ENCODE data around the gene YPEL2.

The YPEL2 gene

DNA sequence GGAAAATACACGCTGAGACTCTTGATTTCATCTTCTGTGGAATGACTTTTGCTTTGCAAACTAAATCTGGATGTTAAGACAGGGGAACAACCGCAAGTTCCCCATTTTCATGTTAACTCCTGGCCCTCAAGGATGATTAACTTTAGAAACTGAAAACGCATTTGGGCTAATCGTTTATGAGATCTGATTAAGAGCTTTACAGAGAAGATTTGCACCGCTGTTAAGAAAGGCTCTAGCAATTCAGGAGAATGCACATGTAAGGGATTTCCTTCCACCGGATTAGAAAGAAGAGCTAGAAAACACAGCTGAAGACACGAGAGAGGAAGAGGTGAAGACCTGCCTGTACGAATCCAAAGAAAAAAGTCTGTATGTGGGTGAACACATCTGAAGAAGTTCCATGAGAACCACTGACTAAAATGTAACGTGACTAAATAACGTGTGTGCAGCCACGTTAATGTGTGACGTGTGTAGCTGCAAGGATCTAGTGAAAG lies 106.4 kb downstream of the YPEL2 start:
- H3K27me3 ChIP-seq (ENCODE audit: low read length), result no peaks in the 10 kb centered on the region
- no peaks in the 10 kb centered on the region for H3F3A ChIP-seq (ENCODE audit: insufficient read depth)
- TF ChIP-seq, protein P1, sequence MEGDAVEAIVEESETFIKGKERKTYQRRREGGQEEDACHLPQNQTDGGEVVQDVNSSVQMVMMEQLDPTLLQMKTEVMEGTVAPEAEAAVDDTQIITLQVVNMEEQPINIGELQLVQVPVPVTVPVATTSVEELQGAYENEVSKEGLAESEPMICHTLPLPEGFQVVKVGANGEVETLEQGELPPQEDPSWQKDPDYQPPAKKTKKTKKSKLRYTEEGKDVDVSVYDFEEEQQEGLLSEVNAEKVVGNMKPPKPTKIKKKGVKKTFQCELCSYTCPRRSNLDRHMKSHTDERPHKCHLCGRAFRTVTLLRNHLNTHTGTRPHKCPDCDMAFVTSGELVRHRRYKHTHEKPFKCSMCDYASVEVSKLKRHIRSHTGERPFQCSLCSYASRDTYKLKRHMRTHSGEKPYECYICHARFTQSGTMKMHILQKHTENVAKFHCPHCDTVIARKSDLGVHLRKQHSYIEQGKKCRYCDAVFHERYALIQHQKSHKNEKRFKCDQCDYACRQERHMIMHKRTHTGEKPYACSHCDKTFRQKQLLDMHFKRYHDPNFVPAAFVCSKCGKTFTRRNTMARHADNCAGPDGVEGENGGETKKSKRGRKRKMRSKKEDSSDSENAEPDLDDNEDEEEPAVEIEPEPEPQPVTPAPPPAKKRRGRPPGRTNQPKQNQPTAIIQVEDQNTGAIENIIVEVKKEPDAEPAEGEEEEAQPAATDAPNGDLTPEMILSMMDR (IDR thresholded peaks at IDR 0.05; ENCODE audit: insufficient read depth, low read length, poor library complexity, severe bottlenecking), result no peak
- TF ChIP-seq EZH2phosphoT487 (conservative IDR thresholded peaks at IDR 0.05; ENCODE audit: low read length), result no peak
- no peaks in the 10 kb centered on the region for H3K36me3 ChIP-seq (ENCODE audit: low read length)
- no peak overlapping the region for H3K4me2 ChIP-seq (ENCODE audit: low read depth, low read length, poor library complexity, severe bottlenecking)
- H3K4me3 ChIP-seq (ENCODE audit: insufficient read depth, low read length, poor library complexity, severe bottlenecking), result no peak overlapping the region
- H4K20me1 ChIP-seq (ENCODE audit: low read depth, low read length), result no peaks in the 10 kb centered on the region
- H2AFZ ChIP-seq (ENCODE audit: low read depth, low read length, severe bottlenecking), result no peak overlapping the region
- no peak overlapping the region for H3K9ac ChIP-seq (ENCODE audit: low read length)
- no peaks in the 10 kb centered on the region for H3K79me2 ChIP-seq (ENCODE audit: insufficient read depth, low read length)
- no peaks in the 10 kb centered on the region for H3K9me2 ChIP-seq (replicated peaks; ENCODE audit: insufficient read depth, low read length)
- no peak overlapping the region for H3K27ac ChIP-seq (ENCODE audit: low read depth, low read length)
- no peaks in the 10 kb centered on the region for H3K9me3 ChIP-seq (ENCODE audit: insufficient read depth, low read length)

DNA sequence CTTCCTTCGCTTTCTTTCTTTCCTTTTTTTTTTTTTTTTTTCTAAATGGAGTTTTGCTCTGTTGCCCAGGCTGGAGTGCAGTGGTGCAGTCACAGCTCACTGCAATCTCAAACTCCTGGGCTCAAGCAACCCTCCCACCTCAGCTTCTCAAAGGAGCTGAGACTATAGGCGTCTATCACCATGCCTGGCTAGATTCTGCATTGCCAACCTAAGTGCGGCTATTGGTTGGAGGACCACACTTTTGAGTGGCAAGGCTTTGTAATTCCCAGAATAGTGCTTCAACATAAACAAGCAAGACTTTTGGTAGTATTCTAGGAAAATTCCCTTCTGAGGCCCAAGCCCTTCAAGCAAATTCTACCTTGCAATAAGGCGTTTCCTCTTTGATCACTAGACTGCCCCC lies 107.8 kb downstream of the YPEL2 start:
- H3K4me2 ChIP-seq (ENCODE audit: low read depth, low read length, poor library complexity, severe bottlenecking), result no peak overlapping the region
- no peak overlapping the region for H3K27ac ChIP-seq (ENCODE audit: low read depth, low read length)
- H3K9me3 ChIP-seq (ENCODE audit: insufficient read depth, low read length), result no peaks in the 10 kb centered on the region
- H3K79me2 ChIP-seq (ENCODE audit: insufficient read depth, low read length), result no peaks in the 10 kb centered on the region
- no peak overlapping the region for H3K4me3 ChIP-seq (ENCODE audit: insufficient read depth, low read length, poor library complexity, severe bottlenecking)
- H3K9ac ChIP-seq (ENCODE audit: low read length), result no peak overlapping the region
- no peaks in the 10 kb centered on the region for H4K20me1 ChIP-seq (ENCODE audit: low read depth, low read length)
- no peaks in the 10 kb centered on the region for H3K9me2 ChIP-seq (replicated peaks; ENCODE audit: insufficient read depth, low read length)
- no peaks in the 10 kb centered on the region for H3K27me3 ChIP-seq (ENCODE audit: low read length)
- H3F3A ChIP-seq (ENCODE audit: insufficient read depth), result no peaks in the 10 kb centered on the region
- H3K36me3 ChIP-seq (ENCODE audit: low read length), result no peaks in the 10 kb centered on the region
- no peak overlapping the region for H2AFZ ChIP-seq (ENCODE audit: low read depth, low read length, severe bottlenecking)
- TF ChIP-seq, protein P1 (IDR thresholded peaks at IDR 0.05; ENCODE audit: insufficient read depth, low read length, poor library complexity, severe bottlenecking), result no peak
- no peak for TF ChIP-seq EZH2phosphoT487 (conservative IDR thresholded peaks at IDR 0.05; ENCODE audit: low read length)

DNA sequence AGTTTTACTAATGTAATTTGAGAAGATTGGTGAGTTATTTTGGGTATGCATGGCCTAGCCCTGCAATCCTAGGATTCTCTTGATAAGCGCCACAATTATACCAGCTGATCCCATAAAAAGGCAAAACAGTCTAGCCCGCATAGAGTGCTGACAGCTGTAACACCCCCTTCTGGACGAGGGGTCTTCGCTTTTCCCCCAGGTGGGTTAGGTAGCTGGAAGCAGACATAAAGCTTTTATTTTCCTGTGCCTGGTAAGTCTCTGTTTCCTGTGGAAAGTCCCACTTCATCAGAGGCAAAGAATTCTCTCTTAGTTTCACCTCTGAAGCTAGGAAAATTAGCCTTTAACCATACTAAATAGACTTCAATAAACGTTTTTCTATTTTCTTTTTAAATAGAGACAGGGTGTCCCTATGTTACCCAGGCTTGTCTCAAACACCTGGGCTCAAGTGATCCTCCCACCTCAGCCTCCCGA lies 108.3 kb downstream of the YPEL2 start:
- H3K4me2 ChIP-seq (ENCODE audit: low read depth, low read length, poor library complexity, severe bottlenecking), result no peak overlapping the region
- H2AFZ ChIP-seq (ENCODE audit: low read depth, low read length, severe bottlenecking), result no peak overlapping the region
- no peaks in the 10 kb centered on the region for H3F3A ChIP-seq (ENCODE audit: insufficient read depth)
- H3K79me2 ChIP-seq (ENCODE audit: insufficient read depth, low read length), result no peaks in the 10 kb centered on the region
- no peak overlapping the region for H3K27ac ChIP-seq (ENCODE audit: low read depth, low read length)
- no peaks in the 10 kb centered on the region for H3K9me2 ChIP-seq (replicated peaks; ENCODE audit: insufficient read depth, low read length)
- H3K36me3 ChIP-seq (ENCODE audit: low read length), result no peaks in the 10 kb centered on the region
- TF ChIP-seq, protein P1 (IDR thresholded peaks at IDR 0.05; ENCODE audit: insufficient read depth, low read length, poor library complexity, severe bottlenecking), result no peak
- no peak for TF ChIP-seq EZH2phosphoT487 (conservative IDR thresholded peaks at IDR 0.05; ENCODE audit: low read length)
- no peak overlapping the region for H3K9ac ChIP-seq (ENCODE audit: low read length)
- H3K4me3 ChIP-seq (ENCODE audit: insufficient read depth, low read length, poor library complexity, severe bottlenecking), result no peak overlapping the region
- H3K9me3 ChIP-seq (ENCODE audit: insufficient read depth, low read length), result no peaks in the 10 kb centered on the region
- no peaks in the 10 kb centered on the region for H3K27me3 ChIP-seq (ENCODE audit: low read length)
- H4K20me1 ChIP-seq (ENCODE audit: low read depth, low read length), result no peaks in the 10 kb centered on the region

Data from SU-DHL-6 (cell line).